HG02623 (cell line): ENCODE results near the gene BIK.

Experiments
- ATAC-seq: cut with Tn5 transposase; IDR thresholded peaks from one replicate; pipeline ENCODE4 v1.9.1; 2021; ENCODE audit warnings: moderate library complexity; ENCODE audit not compliant: unreplicated experiment

The BIK gene, protein sequence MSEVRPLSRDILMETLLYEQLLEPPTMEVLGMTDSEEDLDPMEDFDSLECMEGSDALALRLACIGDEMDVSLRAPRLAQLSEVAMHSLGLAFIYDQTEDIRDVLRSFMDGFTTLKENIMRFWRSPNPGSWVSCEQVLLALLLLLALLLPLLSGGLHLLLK

DNA sequence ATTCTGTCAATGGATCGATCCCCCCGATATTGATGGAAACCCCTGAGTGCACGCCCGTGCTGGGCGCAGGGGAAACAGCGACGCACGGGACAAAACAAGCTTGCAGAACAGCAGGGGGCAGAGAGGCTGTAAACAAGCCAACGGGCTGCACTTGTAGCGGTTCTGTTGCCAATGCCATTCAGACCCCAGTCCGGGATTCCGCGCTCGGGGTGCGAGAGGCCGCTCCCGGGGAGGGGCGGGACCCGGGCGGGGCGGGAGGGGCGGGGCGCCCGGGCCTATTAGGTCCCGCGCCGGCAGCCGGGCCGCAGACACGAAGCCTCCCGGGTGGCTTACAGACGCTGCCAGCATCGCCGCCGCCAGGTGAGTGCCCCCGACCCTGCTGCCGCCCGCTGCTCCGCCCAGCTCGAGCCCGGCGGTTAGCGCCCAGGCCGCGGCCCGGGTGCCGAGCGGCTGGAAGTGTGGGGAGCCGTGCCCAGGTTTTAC, at the start of gene BIK:
BIK (plus strand) TSS at position 307 of the 483 bp plus-strand sequence. CDS start 13,273 bp downstream, outside the sequence.
- peak; percentile 30 for ATAC-seq

- ATAC-seq, result no peak
These were observed 44.4 kb upstream of the BIK start for GRCh38 chr22:43066134-43066533.

- no peak for ATAC-seq
These were observed 43.6 kb upstream of the BIK start for GRCh38 chr22:43066844-43067385.

DNA sequence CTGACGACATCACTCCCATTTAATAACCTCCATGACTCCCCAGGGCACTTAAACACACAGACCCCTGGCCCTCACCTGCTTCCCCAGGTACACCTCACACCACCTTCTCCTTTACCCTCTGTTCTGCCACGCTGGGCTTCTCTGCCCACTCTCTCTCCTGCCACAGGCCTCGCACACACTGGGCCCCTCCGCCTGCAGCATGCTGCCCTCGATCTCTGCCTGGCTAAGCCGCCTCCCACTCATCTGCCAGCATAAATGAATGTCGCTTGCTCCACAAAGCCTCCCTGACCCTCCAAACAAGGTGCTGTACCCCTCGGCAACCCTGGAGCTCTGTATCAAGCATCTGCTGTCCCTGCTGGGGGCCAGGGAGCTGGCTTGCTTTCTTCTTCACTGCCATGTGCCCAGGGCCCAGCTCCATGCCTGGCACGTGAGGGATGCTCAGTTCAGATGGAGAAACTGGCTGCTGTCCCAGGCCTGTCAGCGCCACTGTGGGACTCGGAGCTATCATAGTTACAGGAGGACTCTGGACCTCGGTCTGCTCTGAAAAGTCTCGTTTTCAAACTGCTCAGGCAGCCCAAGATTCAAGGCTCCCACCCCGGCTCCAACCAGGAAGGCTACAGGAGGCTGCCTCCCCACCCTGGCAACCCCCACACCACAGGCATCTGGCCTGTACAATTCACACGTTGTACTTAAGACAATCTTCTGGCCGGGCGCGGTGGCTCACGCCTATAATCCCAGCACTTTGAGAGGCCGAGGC, 33.3 kb upstream of the BIK start:
- ATAC-seq, result no peak

- ATAC-seq, result no peak
These were observed 32.0 kb upstream of the BIK start for GRCh38 chr22:43078522-43078921.

- no peak for ATAC-seq
These were observed 30.8 kb upstream of the BIK start for GRCh38 chr22:43079742-43080141.

GRCh38 chr22:43080616-43081015, 29.9 kb upstream of the BIK start:
- no peak for ATAC-seq

DNA sequence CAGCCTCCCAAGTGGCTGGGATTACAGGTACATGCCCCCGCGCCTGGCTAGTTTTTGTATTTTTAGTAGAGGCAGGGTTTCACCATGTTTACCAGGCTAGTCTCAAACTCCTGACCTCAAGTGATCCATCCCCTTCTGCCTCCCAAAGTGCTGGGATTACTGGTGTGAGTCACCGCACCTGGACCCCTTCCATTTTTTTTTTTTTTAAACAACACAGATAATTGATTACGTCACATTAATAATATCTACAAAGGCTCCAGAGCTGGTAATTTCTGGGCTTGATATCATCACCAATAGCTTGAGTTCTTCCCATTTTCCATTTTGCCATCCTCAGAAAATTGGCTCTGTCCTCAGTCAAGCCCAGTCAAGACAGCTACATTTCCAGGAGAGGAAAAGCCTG, 28.6 kb upstream of the BIK start:
- ATAC-seq, result no peak

- no peak for ATAC-seq
These were observed 24.6 kb upstream of the BIK start for GRCh38 chr22:43085658-43086606.

DNA sequence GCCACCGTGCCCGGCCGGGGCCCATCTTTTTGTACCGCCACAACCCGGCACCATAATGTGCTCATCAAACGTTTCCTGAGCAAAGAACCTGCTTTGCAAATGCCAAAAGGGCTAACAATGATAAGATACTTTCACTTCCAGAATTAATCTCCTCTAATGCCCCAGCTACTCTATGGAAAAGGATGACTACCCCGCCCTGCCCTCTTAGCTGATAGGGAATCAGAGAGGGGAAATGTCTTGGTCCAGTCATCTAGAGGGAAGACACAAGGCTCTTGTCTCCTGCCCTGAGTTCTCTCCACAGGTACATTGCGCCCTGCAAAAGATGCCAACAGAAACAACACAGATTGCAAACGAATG, 21.9 kb upstream of the BIK start:
- ATAC-seq, result no peak

DNA sequence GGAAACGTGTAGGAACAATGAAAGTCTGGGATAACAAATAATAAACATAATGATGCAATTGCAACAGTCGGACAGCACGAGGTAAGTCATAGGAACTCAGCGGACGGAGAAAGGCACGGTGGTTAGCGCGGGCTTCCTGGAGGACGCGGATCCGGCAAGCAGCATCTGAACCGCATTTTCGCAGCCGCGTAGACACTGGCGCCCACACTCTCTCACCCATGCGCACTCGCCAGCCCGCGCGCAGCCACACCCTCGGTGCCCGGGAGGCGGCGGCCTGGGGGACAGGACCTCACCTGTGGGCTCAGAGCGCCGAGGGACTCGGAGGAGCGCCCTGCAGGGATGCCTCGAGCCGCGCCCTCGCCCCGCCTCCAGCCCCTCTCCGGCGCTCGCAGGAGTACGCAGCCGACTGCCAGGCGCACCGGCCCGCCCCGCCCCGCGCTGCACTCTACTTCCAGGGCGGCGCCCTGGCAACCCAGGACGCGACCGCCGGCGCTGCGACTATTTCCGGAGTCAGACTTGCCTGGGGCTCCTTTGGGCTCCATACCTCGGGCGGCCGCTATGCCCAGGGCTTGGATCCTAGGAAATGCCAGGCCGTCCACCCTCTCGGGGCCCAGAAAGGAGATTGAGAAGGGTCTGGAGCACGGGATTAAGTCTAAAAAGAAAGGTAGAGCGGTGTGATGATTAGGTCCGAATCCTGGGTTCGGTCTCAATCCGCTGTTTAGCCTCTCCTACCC, 21.4 kb upstream of the BIK start, which contains the start of gene TTLL1:
TTLL1 (minus strand) TSS at position 408 of the 734 bp plus-strand sequence. CDS start 13,805 bp downstream, outside the sequence.
- peak; percentile 78 for ATAC-seq

DNA sequence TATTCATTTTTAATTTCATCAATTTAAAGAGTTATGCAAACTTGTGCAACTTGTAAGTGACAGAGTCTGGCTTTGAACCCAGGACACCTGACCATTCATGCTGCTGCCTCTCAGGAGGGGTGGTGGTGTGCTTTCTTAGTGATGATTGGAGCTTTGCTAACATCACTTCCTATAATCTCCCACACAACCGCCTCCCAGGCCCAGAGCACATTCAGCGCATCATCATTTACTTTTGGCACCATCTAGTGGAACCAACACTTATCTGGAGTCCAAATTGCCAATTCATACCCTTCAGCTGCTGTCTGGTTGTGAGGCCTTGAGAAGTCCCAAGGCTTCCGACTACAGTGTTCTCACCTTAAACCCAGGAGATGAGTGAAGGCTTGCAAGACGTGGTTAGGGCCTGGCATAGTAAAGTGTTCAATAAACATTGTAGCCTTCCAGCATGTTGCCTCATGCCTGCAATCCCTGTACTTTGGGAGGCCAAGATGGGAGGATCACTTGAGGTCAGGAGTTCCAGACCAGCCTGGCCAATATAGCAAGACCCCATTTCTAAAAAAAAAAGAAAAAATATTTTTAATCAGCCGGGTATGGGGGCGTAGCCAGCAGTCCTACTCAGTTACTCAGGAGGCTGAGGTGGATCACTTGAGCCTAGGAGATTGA, 20.3 kb upstream of the BIK start:
- ATAC-seq, result no peak

DNA sequence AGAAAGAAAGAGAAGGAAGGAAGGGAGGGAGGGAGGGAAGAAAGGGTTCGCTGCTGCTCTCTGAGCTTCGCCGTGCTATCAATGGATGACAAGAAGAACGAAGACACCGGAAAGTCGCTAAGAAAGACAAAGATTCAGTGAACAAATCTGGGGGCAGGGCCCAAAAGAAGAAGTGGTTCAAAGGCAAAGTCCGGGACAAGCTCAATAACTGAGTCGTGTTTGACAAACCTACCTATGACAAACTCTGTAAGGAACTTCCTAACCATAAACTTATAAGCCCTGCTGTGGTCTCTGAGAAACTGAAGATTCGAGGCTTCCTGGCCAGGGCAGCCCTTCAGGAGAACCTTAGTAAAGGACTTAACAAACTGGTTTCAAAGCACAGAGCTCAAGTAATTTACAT, 18.5 kb upstream of the BIK start:
- no peak for ATAC-seq

DNA sequence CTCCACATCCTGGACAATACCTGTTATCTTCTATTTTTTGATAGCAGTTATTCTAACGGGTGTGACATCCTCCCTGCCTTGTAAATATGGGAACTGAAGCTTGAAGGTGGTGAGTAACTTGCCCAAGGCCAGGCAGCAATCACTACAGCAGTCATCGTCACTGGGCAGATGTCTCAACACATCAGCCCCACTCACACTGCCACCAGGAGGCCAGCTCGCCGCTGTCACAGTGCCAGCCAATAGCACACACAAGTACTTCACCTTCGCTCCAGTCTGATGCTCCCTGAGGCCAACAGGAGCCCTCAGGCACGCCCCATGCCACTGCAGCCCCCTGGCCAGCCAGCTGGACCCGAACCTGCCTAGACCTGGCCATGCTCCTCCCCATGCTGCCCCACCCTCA, 16.5 kb upstream of the BIK start:
- no peak for ATAC-seq

DNA sequence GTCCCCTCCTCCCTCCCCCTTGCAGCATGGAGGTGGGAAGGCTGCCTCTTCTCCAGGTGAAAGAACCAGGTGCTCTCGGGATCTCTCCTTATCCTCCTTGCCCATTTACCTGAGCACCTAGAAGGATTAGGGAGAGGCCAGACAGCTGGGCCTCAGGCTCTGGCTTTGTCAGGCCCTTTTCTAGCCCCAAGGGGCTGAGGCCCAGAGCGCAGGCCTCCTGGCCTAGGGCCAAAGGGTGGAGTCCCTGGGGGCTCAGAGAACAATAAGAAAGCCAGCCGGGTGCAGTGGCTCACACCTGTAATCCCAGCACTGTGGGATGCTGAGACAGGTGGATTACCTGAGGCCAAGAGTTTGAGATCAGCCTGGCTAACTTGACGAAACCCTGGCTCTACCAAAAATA, 16.0 kb upstream of the BIK start:
- ATAC-seq, result no peak

- no peak for ATAC-seq
These were observed 14.1 kb upstream of the BIK start for GRCh38 chr22:43096420-43096819.

DNA sequence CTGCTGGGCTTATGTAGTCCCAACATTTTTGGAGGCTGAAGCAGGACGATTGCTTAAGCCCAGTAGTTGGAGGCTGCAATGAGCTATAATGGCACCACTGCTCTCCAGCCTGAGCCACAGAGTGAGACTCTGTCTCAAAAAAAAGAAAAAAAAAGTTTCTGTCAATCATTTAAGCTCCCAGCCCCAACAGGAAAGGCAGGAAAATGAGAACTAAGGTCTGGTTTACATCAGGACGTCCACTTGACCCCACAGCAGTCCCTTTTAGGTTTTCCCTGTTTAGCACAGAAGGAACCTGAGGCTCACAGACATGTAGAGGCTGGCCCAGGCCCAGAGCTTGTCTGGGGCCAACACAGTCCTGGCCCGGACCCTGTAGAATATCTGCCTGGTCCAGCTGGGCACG, 12.2 kb upstream of the BIK start:
- ATAC-seq, result no peak

DNA sequence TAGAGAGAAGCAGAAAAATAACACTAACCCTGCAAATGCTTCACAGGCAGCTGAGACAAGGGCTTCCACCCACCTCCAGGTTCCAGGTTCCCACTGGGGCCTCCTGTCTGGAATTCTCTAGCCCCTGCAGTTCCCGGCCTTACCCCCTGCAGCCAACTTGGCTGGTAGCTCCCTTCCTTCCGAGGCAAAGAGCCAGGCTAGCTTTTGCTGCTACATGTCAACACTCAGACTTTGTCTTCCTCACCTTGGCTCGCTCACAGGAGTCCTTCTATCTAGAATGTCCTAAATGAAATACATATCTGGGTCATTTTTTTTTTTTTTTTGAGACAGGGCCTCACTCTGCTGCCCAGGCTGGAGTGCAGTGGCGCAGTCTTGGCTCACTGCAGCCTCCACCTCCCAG, 11.5 kb upstream of the BIK start:
- ATAC-seq, result no peak

DNA sequence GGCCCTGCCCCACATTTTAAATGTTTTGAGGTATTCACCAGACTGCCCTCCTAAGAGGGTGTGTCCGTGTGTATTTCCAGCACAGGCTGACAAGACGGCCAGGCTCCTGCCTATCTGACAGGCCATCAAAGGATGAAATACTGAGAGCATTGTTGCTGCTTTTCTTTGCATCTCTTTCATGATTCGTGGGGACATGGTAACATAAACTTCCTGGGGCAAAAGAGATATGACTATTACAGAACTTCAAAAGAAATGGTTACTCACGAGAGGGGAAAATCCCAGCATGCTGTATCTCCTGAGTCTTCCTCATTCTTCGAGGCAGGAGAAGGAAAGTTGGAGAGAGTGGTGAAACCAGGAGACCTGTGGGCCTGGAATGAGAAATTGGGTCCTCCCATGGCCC, 10.3 kb upstream of the BIK start:
- ATAC-seq, result no peak

DNA sequence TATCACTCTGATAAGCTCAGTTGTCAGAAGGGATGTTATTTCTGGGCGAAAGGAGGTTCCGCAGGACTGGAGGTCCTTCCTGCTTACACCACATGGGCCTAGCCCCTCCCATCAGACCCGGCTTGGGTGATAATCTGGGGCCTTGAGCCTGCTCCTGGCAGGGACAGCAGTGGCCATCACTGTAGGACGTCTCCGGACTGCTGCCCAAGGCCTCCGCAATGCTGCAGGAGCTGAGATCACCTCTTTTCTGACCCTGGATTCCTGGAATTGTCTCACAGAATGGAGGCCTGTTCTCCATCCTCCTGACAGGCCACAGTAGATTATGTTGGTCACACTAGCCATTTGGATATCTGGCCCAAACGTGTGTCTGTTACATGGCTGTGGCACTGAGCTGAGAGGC, 9.2 kb upstream of the BIK start:
- no peak for ATAC-seq
